AG04449 (cell line): ENCODE measurements around the gene TCHP.

Experiments
- CTCF ChIA-PET: fragments of 350-600 bp; formaldehyde crosslinking; extraction: SDS; loops from one replicate; lab custom pipeline; 2021; ENCODE audit warnings: antibody characterized with exemption; lab: Yijun Ruan, JAX
- POLR2A ChIA-PET: fragments of 400-600, 350-600 bp; formaldehyde crosslinking; extraction: SDS; loops from one replicate; lab custom pipeline; 2020; ENCODE audit warnings: antibody characterized with exemption, inconsistent platforms; lab: Yijun Ruan, JAX
- DNase-seq: peaks from one replicate; pipeline ENCODE4 v3.0.0-alpha.2; 2010; ENCODE audit warnings: low read depth, low spot score
- H3K4me3 ChIP-seq: 2 replicates; pipeline ENCODE4 v1.5.1; 2011; ENCODE audit warnings: low read depth, mild to moderate bottlenecking, control low read depth, low read length
- TF ChIP-seq, protein P1 (sequence below): IDR thresholded peaks from one replicate; pipeline ENCODE4 v1.5.1; 2011; ENCODE audit warnings: mild to moderate bottlenecking, moderate library complexity, low read length, control low read depth, inconsistent platforms; ENCODE audit not compliant: insufficient read depth; ENCODE audit errors: missing control alignments

The TCHP gene

DNA sequence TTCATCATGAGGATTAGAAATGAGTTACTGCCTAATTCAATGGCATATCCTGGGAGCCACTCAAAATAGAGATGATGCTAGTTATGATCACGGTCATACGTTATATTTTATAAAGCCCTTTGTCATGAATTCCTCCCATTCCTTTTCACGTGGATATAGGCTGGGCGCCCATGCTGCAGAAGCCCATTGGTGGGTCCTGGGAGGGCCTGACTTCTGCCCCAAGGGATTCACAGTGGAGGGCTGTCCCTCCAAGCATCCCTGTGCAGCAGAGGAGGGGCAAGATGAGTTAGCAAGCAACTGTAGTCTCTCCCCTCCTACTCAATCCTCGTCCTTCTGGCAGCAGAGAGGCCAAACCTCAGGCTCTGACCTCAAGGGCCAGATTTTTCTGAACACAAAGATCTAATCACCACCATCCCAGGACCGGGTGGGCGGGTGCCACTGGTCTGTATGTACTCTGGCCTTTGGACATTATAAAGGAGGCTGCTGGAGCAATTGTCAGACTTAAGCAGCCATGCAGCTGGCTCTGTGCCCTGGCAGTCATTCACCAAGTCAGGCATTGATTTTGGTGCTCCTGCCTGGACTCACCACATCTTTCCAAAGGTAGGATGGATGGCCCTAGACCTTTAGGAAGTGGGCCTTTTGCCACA, 28.3 kb upstream of the TCHP start:
- DNase-seq = no peak
- POLR2A ChIA-PET = no interaction called here
- CTCF ChIA-PET = interaction anchor here (1.4 to 4.8 kb wide), 3 partner anchors 18 to 26 kb away, joined by 3 to 26 read pairs (median 13); no protein-coding TSS in a partner anchor
- TF ChIP-seq, protein P1, sequence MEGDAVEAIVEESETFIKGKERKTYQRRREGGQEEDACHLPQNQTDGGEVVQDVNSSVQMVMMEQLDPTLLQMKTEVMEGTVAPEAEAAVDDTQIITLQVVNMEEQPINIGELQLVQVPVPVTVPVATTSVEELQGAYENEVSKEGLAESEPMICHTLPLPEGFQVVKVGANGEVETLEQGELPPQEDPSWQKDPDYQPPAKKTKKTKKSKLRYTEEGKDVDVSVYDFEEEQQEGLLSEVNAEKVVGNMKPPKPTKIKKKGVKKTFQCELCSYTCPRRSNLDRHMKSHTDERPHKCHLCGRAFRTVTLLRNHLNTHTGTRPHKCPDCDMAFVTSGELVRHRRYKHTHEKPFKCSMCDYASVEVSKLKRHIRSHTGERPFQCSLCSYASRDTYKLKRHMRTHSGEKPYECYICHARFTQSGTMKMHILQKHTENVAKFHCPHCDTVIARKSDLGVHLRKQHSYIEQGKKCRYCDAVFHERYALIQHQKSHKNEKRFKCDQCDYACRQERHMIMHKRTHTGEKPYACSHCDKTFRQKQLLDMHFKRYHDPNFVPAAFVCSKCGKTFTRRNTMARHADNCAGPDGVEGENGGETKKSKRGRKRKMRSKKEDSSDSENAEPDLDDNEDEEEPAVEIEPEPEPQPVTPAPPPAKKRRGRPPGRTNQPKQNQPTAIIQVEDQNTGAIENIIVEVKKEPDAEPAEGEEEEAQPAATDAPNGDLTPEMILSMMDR = no peak
- no peak overlapping the region for H3K4me3 ChIP-seq

DNA sequence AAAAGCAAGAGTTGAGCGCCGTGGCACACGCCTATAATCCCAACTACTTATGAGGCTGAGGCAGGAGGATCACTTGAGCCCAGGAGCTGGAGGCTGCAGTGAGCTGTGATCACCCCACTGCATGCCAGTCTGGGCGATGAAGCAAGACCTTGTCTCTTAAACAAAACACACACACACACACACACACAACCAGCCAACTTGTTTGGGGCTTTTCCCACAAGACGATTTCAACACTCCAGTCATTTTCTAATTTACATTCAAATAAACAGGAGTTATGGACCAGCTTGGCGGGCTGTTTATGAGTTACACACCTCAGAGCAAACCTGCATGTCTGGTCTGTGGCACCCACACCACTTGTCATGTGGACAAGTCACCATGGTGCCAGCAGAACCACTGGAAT, 26.4 kb upstream of the TCHP start:
- TF ChIP-seq, protein P1 = no peak

DNA sequence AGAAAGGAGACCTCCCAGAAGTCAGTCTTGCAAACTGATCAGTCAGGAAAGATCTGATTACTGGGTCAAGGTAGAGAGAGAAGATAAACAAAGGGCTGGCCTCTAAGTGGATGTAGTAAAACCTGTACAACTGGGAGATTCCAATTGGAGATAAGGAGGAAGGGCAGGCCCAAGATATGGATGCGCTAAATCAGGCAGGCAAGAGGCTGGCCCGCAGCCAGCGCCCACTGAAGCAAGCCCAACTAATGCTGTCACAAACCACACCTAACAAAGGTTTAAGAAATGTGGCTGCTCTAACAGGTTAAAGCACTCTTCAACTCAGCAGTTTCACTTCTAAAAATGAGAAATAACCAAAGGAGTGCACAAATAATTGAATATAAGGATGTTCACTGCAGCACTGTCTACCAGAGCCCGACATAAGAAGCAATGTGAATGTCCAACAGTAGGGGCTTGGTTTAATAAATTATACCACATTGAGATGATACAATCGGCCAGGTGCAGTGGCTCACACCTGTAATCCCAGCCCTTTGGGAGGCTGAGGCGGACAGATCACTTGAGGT, 24.4 kb upstream of the TCHP start:
- no peak for DNase-seq
- H3K4me3 ChIP-seq = no peak overlapping the region
- POLR2A ChIA-PET = no interaction called here
- TF ChIP-seq, protein P1 = no peak
- CTCF ChIA-PET = interaction anchor here (1.1 to 1.5 kb wide), 3 partner anchors 22 to 30 kb away, joined by 3 to 4 read pairs (median 3); no protein-coding TSS in a partner anchor

More for the DNA sequence above, 26.4 kb upstream of the TCHP start:
- DNase-seq = no peak
- no peak overlapping the region for H3K4me3 ChIP-seq
- CTCF ChIA-PET = interaction anchor here (0.9 to 4.8 kb wide), 5 partner anchors 20 to 68 kb away, joined by 3 to 26 read pairs (median 5); no protein-coding TSS in a partner anchor
- POLR2A ChIA-PET = no interaction called here

DNA sequence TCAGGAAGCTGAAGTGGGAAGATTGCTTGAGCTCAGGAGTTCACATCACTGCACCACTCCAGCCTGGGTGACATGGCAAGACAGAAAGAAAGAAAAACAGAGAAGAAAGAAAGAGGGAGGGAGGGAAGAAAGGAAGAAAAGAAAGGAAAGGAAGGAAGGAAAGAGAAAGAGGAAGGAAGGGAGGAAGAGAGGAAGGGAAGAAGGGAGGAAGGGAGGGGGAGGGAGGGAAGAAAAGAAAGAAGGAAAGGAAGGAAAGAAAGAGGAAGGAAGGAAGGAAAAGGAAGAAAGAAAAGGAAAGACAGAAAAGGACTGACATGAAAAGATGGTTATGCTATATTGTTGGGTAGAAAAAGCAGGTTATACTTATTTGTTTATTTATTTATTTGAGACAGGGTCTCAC, 23.7 kb upstream of the TCHP start:
- POLR2A ChIA-PET = no interaction called here
- H3K4me3 ChIP-seq = no peak overlapping the region
- CTCF ChIA-PET = interaction anchor here (1.1 to 3.9 kb wide), 6 partner anchors 10 to 72 kb away, joined by 3 to 20 read pairs (median 4); no protein-coding TSS in a partner anchor
- TF ChIP-seq, protein P1 = no peak
- DNase-seq = no peak

DNA sequence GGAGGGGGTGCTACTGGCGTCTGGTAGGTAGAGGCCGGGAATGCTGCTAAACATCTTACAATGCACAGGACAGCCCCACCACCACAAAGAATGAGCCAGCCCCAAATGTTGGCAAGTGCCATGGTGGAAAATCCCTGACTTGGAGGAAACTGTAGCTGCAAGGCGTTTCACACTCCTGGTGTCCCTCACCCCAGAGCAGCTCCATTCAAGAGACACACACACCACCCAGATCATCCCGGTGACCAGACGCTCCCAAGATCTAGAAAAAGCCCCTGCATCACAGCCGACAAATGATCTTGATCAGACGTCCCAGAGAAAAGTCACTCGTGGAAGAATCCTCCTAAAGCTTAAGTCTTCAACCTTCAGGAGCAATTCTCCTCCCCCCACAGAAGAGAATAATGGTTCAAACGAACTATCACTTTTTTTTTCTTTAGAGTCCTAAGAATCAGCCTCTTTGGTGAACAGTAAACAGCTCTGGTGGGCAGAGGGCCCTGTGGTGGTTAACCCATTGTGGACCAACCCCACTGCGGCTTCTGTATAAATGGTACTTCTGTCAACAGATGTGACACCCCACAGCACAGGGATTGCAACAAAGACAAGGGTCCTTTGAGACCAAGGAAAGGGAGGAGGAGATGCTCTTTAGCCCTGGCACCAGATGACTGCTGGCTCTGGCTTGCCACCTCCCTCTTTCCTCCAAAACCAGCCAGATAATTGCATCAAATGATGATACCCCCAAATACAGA, 22.4 kb upstream of the TCHP start:
- ChIA-PET POLR2A (no interaction called here), CTCF (interaction anchor here (0.7 to 3.9 kb wide), 11 partner anchors 9 to 1181 kb away, joined by 3 to 20 read pairs (median 4); no protein-coding TSS in a partner anchor)
- TF ChIP-seq, protein P1 = no peak

More for the DNA sequence above, 22.4 kb upstream of the TCHP start:
- H3K4me3 ChIP-seq = no peak overlapping the region
- no peak for DNase-seq
